VCaP (cell line): ENCODE results near the gene GPC3.

Source experiments
- H3K27ac ChIP-seq: fragments of 450-650 bp; 2 replicates; pipeline ENCODE4 v1.5.1; 2017
- TF ChIP-seq, protein P1 (sequence below): fragments of 450-650 bp; conservative IDR thresholded peaks from 2 replicates; pipeline ENCODE4 v1.5.1; 2017; ENCODE audit warnings: mild to moderate bottlenecking, moderate library complexity

The GPC3 gene

DNA sequence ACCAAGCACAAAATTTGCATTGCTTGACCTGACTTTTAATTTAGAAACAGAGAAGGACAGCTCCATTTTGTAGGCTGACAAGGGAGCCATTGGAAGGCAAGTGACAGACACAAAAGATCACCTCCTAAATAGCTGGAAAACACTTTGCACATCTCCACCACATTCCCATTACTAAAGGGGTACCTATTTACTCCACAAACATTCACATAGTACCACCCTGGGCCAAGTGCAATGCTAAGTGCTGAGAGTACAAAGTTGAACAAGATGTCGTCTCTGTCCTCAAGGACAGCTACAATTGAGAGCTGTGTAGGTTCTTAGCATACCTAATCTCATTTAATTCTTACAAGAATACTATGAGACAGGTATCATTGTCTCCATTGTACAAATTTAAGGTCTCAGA is 417.3 kb downstream of the GPC3 start:
- TF ChIP-seq, protein P1, sequence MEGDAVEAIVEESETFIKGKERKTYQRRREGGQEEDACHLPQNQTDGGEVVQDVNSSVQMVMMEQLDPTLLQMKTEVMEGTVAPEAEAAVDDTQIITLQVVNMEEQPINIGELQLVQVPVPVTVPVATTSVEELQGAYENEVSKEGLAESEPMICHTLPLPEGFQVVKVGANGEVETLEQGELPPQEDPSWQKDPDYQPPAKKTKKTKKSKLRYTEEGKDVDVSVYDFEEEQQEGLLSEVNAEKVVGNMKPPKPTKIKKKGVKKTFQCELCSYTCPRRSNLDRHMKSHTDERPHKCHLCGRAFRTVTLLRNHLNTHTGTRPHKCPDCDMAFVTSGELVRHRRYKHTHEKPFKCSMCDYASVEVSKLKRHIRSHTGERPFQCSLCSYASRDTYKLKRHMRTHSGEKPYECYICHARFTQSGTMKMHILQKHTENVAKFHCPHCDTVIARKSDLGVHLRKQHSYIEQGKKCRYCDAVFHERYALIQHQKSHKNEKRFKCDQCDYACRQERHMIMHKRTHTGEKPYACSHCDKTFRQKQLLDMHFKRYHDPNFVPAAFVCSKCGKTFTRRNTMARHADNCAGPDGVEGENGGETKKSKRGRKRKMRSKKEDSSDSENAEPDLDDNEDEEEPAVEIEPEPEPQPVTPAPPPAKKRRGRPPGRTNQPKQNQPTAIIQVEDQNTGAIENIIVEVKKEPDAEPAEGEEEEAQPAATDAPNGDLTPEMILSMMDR = no peak
- no peak overlapping the region for H3K27ac ChIP-seq

DNA sequence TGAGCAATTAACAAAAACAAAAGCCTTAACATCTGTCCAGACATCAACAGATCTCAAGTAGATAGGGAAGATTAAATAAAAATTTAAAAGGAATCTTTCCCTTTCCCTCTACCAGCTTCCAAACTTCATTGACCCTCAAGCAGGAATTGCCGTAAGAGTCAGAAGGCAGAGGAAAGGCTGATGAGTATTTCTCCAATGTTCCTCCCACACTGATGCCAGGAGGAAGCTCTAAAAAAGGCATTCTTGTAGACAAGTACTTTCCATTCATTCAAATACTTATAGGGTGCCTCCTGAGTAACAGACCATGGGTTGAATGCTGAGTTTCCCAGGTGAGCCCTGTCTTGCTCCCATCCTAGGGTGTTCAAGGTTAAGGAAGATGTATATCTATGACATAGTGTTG is 418.5 kb downstream of the GPC3 start:
- no peak overlapping the region for H3K27ac ChIP-seq
- TF ChIP-seq, protein P1 = no peak

DNA sequence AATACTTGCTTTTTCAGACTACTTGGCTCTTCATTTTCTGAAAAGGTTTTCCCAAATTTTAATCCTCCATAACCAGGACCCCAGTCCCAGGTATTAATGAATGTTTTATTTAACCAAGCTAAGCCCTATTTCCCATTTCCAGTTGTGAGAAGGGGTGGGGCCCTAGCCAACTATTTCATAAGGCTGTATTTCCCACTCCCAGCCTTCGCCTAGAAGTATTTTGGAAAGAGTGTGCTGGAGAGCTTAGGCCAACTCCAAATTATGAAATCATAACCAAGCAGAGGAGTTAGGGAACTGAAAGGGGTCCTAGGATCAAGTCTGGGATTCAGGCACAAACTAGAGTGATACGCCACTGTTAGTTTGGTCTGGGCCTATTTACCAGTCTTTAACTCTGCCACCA is 421.7 kb downstream of the GPC3 start:
- TF ChIP-seq, protein P1 = no peak
- no peak overlapping the region for H3K27ac ChIP-seq

DNA sequence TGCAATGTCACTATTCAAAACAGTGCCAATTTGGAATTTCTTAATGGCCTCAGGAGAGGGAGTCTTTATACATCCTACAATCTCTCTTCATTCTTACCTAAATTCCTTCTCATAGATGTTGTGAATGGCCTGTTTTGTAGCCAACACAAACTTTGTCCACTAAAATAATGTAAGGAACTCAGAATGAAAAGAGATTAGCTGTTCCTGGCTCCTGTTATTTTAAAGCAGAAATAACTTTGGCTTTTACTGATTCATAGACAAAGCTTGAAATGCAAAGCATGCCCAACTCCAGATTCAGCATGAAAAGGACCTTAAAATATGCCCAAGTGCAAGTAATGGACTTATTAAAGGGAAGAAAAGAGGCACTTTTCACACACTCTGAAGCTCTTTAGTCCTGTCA is 424.1 kb downstream of the GPC3 start:
- H3K27ac ChIP-seq = no peak overlapping the region
- TF ChIP-seq, protein P1 = no peak

DNA sequence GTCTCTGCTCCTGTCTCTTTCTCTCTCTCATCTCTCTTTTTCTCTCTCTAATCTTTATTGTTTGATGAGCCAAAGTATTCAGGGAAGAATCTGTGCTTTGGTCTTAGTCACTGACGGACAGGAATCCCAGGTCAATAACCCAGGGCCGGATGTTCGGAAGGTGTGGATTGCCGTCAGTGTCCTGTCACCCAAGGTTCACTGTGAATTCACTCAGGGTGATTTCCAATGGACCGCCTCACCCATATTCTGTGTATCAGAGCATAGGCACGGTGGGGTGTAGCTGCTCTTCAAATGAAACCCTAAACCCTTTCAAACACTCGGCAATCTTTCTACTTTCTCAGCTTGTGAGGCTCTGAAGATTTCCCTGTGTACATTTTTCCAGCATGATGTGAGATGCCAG is 425.5 kb downstream of the GPC3 start:
- TF ChIP-seq, protein P1 = no peak
- no peak overlapping the region for H3K27ac ChIP-seq

DNA sequence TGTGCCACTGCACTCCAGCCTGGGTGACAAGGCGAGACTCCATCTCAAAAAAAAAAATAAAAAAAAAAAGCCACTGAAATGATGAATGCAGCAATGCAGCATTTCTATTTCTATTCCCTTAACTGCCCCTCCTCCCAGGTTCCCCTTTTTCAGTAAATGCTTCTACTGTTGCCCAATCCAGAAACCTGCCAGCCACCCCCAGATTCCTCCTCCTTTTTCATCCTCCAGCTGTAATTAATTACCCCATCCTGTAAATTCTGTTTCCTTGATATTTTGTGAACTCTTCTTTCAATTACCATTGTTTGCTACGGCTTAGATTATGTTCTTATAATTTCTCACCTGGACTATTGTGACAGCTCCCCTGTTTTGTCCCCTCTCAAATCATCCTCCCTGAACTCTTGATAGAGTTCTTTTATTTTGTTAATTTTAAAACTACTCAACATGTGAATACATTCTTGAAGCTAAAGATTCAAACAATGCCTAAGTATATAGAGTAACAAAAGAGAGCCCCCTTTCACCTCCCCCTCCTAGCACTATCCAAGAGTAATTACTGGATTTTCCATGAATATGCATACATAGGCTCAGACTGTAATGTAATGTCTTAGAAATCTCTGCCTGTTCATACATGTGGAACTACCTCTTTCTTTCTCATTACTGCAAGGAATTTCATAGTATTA is 429.5 kb downstream of the GPC3 start:
- no peak overlapping the region for H3K27ac ChIP-seq
- TF ChIP-seq, protein P1 = no peak

DNA sequence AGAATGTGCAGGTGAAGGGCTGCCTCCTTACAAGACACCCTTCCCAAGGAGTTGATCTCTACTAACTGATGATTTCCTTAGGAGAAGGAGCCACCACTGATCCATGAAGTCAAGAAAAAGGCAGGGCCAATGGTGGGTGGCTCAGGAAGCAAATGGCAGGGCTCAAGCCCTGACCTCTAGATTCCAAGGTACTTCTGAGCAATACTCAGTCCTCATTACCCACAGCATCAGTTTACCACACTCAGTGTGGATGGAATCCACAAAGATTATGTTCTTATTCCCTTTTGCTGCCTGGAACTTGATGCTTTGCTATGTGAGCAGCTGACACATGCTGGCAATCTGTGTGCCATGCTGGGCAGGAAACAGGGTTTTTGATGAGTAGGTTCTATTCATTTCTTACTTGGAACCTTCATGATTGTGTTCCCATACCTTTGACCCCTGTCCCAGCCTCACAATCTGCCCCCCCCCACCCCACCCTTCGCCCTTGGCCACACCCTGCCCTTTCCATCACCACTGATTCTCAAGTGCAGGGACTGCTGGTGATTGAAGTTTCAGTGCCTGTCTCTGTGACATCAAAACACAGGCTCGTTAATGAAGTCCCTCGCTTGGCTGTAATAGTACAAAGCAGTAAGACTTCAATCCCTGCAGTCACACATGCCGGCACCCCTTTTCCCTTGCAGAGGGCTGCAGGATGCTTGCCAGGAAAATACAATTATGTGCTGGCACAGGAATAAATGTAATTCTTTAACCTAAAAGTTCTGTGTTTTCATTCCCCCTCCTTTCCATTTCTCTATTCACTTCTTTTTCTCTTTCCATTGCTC is 434.5 kb downstream of the GPC3 start:
- H3K27ac ChIP-seq = no peak overlapping the region
- TF ChIP-seq, protein P1 = no peak
